HL-60 (cell line): ENCODE data around the gene GUCY1B1.

Experiments
- CTCF ChIP-seq: IDR thresholded peaks from one replicate; pipeline ENCODE4 v1.5.1; 2011; ENCODE audit warnings: low read length, control low read depth, inconsistent platforms; ENCODE audit not compliant: insufficient read depth
- GABPA ChIP-seq: IDR thresholded peaks from 2 replicates; pipeline ENCODE4 v1.6.1; 2012; ENCODE audit warnings: low read depth
- POLR2AphosphoS5 ChIP-seq: IDR thresholded peaks from 2 replicates; pipeline ENCODE4 v1.6.1; 2012; ENCODE audit warnings: low read depth
- SPI1 ChIP-seq: IDR thresholded peaks from 2 replicates; pipeline ENCODE4 v1.6.1; 2012; ENCODE audit warnings: low read depth, mild to moderate bottlenecking, borderline replicate concordance
- TF ChIP-seq, protein P1 (sequence below): IDR thresholded peaks from 2 replicates; pipeline ENCODE4 v1.6.1; 2012; ENCODE audit warnings: low read depth; ENCODE audit not compliant: insufficient replicate concordance

GRCh38 chr4:155766622-155767021 lies 7.8 kb downstream of the GUCY1B1 start:
- TF ChIP-seq, protein P1, sequence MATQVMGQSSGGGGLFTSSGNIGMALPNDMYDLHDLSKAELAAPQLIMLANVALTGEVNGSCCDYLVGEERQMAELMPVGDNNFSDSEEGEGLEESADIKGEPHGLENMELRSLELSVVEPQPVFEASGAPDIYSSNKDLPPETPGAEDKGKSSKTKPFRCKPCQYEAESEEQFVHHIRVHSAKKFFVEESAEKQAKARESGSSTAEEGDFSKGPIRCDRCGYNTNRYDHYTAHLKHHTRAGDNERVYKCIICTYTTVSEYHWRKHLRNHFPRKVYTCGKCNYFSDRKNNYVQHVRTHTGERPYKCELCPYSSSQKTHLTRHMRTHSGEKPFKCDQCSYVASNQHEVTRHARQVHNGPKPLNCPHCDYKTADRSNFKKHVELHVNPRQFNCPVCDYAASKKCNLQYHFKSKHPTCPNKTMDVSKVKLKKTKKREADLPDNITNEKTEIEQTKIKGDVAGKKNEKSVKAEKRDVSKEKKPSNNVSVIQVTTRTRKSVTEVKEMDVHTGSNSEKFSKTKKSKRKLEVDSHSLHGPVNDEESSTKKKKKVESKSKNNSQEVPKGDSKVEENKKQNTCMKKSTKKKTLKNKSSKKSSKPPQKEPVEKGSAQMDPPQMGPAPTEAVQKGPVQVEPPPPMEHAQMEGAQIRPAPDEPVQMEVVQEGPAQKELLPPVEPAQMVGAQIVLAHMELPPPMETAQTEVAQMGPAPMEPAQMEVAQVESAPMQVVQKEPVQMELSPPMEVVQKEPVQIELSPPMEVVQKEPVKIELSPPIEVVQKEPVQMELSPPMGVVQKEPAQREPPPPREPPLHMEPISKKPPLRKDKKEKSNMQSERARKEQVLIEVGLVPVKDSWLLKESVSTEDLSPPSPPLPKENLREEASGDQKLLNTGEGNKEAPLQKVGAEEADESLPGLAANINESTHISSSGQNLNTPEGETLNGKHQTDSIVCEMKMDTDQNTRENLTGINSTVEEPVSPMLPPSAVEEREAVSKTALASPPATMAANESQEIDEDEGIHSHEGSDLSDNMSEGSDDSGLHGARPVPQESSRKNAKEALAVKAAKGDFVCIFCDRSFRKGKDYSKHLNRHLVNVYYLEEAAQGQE, result no peak
- TF ChIP-seq GABPA, result no peak
- TF ChIP-seq CTCF, result no peak
- TF ChIP-seq POLR2AphosphoS5, result no peak
- TF ChIP-seq SPI1, result no peak
